Measurements from ENCODE around the gene PEAR1.
A peak's percentile ranks its signal among the peaks of the same experiment; 100 is the strongest.

The PEAR1 gene

GRCh38 chr1:156884560-156885184, 8.8 kb upstream of the PEAR1 start:
- no peak for DNase-seq

DNA sequence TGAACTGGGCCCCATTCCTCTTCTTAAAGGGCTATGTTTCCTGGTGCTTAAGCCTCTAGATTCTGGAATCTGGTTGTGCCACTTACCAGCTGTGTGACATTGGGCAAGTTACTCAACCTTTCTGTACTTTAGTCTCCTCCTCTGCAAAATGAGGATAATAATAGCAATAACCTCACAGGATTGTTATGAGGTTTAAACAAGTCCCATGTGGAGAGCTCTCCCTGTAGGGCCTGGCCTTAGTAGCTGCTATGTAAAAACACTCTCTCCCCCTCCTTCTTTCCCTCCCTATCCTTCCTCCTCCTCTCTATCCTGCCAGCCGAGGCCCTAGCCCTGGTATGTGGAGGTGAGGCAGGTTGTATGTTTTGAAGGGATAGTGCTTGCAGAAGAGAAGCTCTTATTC, 8.2 kb upstream of the PEAR1 start:
- DNase-seq: no peak

DNA sequence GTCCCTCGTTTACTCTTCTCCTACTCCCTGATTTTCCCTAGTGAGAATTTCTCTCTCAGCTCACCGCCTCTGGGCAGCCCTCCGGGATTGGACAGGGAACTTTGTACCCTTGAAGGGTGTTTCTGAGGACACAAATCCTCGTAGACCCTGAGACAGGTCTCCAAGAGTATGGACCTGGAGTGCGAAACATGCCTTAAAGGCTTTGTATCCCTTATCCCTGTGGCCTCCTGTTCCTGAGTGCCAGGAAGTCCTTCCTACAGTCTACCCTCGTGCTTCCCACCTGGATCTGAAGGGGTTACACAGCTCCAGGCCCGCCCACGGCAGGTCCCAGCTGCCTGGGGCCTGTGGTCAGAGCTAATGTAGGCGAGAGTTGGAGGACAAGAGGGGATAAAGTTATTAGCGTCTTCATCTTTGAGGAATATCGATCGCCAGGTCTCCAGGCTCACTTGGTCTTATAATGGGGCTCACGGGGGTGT, 7.6 kb upstream of the PEAR1 start:
- no peak for DNase-seq

DNA sequence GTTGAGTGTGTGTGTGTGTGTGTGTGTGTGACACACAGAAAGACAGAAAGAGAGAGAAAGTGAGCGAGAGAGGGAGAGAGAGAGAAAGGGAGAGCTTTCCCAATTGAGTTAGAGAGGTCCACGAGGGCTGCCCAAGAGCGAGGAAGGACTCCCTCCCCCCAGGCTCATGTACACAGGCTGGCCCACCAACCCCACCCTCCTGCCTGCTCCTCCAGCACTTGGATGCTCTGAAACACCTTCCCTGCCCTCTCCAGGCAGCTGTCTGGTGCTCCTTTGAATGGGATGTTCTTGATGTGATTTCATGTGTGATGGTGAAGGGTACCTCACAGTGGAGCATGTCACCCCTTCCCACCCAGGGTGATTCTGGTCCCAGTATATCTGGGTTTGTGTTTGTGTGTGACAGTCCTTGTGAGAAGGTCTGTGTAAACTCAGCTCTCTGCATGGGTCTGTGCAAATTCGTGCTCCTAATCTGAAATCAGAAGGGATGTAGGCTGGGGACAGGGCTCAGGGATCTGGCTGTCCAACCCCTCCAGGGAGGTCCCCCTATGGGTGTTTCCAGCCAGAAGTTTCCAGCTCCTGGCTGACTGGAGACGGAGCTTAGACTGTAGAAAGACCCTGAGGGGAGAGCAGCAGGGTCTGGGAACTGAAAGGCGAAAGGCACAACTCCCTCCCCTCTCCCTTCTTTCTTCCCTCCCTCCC, 6.8 kb upstream of the PEAR1 start:
- no peak for DNase-seq

DNA sequence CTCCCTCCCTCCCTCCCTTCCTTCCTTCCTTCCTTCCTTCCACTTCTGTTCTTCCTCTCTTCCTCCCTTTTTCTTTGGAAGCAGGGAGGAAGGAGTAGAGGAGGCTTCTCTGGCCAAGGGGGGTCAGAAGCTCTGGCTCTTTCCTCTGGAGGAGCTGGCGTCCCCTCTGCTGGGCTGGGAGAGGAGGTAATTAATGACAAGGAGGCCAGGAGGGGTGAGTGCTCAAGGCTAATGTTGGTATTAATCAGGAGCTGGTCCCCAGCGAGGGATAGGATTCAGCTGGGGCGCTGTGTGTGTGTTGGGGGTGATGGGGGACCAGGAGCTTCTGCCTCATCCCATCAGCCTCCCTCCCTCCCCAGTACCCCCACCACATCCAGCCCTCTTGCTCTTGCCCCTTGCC, 6.2 kb upstream of the PEAR1 start:
- no peak for DNase-seq

DNA sequence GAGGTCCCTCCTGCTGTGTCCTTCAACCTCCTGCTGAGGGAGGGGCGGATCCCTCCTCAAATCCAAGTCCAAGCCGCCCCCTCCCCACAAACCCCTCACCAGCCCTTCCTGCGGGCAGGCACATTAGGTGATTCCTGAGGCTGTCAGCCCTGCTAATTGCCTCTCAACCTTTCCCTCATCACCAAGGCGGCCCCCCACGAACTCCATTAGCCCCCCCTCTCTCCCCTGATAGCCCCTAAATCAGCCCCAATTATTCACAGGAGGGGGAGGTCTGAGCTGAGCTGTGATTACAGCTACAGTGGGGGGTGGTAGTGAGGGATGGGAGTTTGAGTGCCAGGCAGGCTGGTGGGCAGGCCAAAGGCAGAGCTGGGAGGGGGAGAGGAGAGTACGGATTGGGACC, 5.8 kb upstream of the PEAR1 start:
- DNase-seq: no peak

DNA sequence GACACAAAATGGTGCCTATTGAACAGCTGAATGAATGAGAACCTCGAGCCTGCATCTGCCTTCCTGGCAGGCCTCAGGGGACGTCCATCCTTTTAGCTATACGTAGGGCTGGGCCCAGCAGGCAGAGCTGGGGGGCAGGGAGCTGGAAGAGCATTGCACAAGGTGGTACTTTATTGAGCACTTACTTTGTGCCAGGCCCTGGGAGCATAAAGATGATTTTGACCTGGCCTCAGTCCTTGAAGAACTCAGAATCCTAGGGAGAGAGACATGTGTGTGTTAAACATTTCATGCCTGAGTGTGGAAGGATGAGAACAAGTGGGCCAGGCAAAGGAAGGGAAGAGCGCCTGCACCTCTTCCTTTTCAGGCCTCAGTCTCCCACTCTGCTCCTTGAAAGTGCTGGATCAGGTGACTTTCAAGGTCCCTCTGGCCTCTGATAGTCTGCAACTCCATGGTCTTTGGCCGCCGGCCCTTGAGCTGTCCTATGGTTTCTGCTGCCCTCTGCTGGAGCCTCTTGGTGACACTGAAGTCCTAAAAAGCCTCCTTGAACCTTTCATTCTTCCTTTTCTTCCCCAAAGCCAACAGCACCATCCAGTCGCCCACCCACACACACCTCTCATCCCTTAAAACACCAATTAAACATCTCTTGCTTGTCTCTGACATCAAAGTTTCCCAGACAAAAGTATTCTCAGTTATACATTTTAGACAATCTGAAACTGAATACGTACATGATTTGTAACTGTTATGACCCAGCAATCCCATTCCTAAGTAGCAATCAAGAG, 3.5 kb upstream of the PEAR1 start:
- DNase-seq: peak; percentile 75

- peak; percentile 76 for DNase-seq
Observed at GRCh38 chr1:156892190-156893047, 1.1 kb upstream of the PEAR1 start.

DNA sequence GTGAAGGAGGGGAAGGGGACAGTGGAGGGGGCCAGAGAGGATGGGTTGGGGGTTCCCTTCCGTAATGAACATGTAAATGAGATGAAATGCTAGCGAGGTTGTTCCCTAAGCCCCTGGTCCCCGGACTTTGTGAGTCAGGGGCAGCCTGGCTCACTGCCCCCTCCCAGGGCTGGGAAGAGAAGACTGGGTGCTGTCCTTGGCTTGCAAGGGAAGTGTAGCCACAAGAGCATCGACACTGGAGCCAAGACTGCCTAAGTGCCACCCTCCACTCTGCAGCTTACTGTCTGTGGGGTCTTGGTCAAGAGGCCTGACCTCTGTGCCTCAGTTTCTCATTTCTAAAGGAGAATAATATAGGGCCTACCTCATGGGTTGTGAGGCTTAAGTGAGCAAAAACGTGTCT, 483 bp downstream of the PEAR1 start:
- DNase-seq: no peak

GRCh38 chr1:156894711-156895454, 1.4 kb downstream of the PEAR1 start:
- no peak for DNase-seq

DNA sequence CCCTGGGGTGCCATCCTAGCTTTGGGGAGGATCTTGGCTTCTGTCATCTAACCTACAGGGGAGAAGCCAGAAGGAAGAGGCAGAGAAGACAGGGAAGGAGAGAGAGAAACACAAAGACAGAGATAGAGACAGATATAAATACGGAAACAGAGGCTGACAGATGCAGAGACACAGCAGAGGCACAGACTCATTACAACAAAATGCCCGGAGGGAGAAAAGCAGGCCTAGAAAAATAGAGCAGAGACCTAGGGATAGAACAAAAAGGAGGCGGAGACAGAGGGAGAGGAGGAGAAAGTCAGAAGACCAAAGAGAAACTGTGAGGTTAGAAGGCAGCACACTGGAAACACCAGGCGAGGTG, 1.9 kb downstream of the PEAR1 start:
- DNase-seq: no peak

DNA sequence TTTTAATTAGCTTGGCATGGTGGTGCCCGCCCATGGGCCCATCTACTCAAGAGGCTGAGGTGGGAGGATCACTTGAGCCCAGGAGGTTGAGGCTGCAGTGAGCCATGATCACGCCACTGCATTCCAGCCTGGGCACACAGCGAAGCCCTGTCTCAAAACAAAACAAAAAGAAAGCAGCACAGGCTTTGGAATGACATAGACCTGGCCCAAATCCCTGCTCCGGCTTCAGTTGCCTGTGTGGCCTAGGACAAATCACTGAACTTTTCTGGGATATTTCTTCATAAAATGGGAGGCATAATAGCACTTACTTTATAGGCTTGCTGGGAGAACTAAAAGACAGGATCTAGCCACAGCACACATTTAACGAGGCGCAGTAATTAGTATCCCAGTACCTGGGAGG, 2.4 kb downstream of the PEAR1 start:
- no peak for DNase-seq

DNA sequence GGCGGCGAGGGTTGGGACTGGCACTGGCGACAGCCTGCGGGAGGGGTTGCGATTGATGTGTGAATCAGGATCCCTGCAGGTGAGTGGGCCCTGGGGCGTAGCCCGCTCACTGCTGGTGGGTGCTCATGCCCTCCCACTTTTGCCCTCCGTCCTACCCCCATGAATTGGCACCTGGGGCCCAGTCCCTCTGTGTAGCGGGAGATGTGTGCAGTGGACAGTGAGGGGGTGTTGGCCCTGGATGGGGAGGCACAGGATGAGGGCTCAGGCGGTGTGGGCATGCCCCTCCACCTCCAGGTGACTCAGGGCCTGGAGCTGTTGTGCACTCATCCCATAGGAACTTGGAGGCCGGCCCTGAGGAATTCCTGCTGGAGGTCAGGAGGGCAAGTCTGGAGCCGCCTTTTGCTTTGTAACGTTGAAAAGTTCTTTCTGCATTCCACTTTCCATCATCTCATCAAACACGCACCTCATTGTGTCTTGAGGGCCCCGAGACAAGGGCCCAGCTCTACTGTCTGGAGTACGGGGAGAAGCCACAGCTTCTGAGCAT, 3.0 kb downstream of the PEAR1 start:
- no peak for DNase-seq

- no peak for DNase-seq
Observed at GRCh38 chr1:156897078-156897825, 3.7 kb downstream of the PEAR1 start.

GRCh38 chr1:156898161-156898566, 4.6 kb downstream of the PEAR1 start:
- no peak for DNase-seq

DNA sequence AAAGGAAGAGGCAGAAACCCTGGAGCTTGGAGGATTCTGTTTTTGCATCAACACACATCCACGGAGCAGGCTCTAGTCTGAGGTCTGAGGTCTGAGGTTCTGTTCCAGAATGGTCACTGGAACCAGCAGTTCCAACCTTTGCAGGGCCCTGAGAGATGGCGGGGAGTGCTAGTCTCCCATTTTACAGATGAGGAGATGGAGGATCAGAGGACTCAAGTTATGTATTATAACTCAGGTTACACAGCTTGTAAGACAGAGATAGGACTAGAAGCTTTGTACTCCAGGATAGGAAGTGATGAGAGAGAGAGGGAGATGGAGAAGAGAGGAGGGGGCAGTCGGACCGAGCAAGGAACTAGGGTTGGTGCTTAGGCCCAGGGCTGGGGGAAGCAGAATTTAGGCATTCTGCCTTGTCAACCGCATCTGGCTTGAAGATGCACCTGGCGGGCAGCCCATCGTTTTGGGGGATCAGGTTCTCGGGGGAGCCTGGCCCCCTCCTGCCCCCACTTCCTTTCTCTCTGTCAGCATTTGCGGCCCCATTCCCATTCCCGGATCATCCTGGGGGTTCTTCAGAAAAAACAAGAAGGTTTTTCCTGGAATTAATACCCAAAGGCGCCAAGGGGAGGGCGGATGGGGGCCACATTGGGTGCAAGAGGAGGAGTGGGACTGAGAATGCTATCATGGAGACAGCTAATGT, 5.6 kb downstream of the PEAR1 start:
- DNase-seq: no peak

DNA sequence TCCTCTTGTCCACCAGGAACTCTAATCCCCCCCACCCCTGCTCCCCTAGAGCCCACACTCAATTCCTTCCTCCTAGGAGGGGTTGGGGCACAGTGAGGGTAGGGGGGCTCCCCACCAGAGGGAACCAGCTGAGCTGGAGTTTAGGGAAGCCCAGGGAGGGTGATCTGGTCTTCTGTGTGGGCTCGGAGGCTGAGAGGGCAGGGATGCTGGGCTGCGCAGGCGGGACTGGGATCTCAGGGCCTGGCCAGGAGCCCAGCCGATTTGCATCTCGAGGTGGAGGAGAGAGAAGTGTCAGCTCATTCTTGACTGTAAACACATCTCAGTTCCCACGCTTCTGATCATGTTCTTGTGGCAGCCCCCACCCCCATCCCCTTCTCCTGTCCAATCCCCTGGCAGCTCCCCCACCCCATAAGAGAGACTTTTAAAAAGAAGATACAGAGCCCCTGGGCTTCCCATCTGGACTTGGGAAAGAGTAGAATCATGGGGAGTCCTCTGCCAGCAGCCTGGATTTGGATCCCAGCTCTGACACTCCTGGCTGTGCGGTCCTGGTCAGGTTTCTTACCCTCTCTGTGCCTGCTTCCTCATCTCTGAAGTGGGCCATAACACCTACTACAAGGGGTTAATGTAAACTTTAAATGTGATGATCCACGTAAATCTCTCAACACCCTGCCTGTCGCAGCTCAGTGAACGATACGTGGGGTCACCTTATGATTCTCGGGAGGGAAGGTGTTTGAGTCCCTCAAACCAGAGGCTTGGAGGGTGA, 6.6 kb downstream of the PEAR1 start:
- DNase-seq: no peak

DNA sequence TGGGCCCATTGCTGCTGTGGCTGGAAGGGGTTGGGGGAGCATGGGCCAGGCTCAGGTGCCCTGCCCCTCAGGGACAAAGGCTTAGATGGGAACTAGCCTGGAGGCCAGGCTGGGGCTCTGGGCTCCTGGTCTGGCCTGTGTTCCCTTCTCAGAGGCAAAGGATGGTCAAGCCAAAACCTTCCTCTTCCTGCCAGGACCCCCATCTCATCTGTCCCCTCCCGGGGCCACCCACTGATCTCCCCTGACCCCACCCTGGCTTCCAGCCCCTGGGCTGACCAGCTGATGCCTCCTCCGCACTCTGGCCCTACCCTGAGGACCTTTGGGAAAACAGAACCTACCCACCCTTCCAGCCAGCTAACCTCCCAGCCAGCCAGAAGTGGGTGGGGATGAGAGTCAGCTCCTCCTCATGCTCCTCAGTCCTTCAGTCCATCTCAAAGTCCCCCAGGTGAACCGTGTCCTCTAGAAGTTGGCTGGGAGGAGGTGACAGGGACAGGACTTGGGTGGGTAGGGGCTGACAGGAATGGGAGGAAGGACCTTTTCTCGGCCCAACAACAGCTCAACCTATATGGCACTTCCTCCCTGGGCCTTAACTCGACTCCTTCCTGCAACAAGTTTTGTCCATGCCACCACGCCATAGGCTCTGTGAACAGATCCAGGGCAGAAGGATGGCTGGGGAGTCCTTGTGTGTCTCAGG, 7.5 kb downstream of the PEAR1 start:
- DNase-seq: no peak

DNA sequence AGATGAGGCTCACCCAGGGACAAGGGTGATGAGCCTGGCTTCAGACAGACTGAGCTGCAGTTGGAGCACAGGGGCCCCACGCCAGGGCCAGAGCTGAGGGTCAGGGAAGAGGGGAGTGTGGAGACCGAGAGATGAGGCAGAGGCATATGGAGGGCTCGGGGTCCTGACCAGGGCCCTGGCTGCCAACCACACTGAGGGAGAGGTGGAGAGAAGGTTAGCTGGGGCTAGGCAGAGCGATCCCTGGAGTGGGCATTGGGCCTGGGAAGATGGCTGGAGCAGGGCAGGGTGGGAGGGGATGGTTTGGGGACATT, 8.0 kb downstream of the PEAR1 start:
- DNase-seq: no peak
